Measurements from ENCODE around the gene WDR70.

DNA sequence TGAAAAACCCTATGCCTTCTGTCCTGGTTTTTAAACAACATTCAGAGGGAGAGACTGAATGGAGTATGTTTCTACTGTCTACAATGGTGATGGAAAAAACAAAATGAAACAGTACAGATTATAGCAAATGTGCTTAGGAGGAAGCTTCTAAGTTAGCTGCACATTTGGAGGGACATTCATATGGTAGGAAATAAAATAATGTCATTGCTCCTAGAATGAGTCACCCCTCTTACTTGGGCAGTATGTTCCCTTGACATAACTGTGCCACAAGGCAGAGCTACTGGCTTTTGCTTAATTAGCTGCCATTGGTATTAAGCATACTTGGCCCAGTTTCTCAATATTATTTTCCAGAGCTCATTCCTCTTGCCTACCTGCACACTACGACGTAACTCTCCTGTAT is 331.8 kb downstream of the WDR70 start:
- TF ChIP-seq EZH2 (IDR thresholded peaks at IDR 0.05; ENCODE audit: insufficient read depth, low read length) (no peak), CTCF (IDR thresholded peaks at IDR 0.05; ENCODE audit: insufficient read depth, low read depth, low read length) (no peak)

All from astrocyte (in vitro differentiated cells and primary cell).